Adrenal gland (tissue), 5 donors: ENCODE measurements around the gene PDLIM3.

Experiments
- POLR2A ChIP-seq, 2 donors: fragments of 450-650 bp; IDR thresholded peaks; one replicate each; pipeline ENCODE4 v1.6.1; 2017; ENCODE audit warnings: antibody characterized with exemption in 2 of 2, mild to moderate bottlenecking in 2 of 2, moderate library complexity in 1 of 2
- TF ChIP-seq, protein P1 (sequence below), 6 experiments: fragments of 450-650 bp in 4 of 6; fragments of 200-600 bp in 2 of 6; sonication (generic) in 1 of 6; IDR thresholded peaks; 1 replicate in 5 of 6; 2 replicates in 1 of 6; pipeline versions ENCODE4 v1.5.1 to v1.8.0; 2016 to 2021; ENCODE audit warnings: antibody characterized with exemption in 6 of 6, mild to moderate bottlenecking in 2 of 6, moderate library complexity in 1 of 6
- donor health status: DM: no; HTN: no; CAD: no.

DNA sequence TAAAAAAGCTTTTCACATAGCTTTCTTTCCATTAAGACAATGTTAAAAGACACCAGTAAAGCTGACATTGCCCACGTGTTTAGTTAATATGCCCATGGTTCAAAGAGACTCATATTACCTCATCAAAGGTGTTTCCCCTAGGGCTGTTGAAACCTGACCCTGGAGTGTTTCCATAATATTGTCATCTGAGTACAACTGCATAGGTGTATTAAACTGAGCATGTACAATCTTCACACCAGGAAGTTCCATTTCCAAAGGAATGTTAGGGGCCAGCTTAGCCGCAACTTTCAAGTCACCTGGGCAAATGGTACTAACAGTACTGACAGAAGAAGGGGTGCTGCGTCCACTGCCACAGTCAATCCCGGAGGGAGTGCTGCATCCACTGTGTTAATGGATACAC lies 27.1 kb downstream of the PDLIM3 start:
- TF ChIP-seq, protein P1, sequence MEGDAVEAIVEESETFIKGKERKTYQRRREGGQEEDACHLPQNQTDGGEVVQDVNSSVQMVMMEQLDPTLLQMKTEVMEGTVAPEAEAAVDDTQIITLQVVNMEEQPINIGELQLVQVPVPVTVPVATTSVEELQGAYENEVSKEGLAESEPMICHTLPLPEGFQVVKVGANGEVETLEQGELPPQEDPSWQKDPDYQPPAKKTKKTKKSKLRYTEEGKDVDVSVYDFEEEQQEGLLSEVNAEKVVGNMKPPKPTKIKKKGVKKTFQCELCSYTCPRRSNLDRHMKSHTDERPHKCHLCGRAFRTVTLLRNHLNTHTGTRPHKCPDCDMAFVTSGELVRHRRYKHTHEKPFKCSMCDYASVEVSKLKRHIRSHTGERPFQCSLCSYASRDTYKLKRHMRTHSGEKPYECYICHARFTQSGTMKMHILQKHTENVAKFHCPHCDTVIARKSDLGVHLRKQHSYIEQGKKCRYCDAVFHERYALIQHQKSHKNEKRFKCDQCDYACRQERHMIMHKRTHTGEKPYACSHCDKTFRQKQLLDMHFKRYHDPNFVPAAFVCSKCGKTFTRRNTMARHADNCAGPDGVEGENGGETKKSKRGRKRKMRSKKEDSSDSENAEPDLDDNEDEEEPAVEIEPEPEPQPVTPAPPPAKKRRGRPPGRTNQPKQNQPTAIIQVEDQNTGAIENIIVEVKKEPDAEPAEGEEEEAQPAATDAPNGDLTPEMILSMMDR (IDR thresholded peaks at IDR 0.05) = no peak
- TF ChIP-seq POLR2A (IDR thresholded peaks at IDR 0.05) = no peak
